GM13976 (cell line): ENCODE results near the gene KRTAP12-2.

Experiments
- DNase-seq: peaks from one replicate; pipeline ENCODE4 v3.0.0; 2012; ENCODE audit warnings: low spot score
- in situ Hi-C: fragments of 300-500 bp; cut with MboI; formaldehyde crosslinking; loops from one replicate; pipeline ENCODE4 v1.12.0; 2022; ENCODE audit warnings: low sequenced_read_pairs, mixed read lengths, inconsistent platforms; ENCODE audit not compliant: unreplicated experiment
- TF ChIP-seq, protein P1 (sequence below): IDR thresholded peaks from 2 replicates; pipeline ENCODE4 v1.5.1; 2012; ENCODE audit warnings: borderline replicate concordance, mild to moderate bottlenecking; ENCODE audit not compliant: insufficient read depth; ENCODE audit errors: extremely low read depth, missing control alignments, control extremely low read depth

Gene KRTAP12-2

GRCh38 chr21:44657635-44658540 is 8.8 kb downstream of the KRTAP12-2 start, which contains the start of gene KRTAP12-3:
Gene KRTAP12-3 (plus strand): TSS chr21:44657932. CDS start chr21:44657980, 48 bp downstream.
- TF ChIP-seq, protein P1, sequence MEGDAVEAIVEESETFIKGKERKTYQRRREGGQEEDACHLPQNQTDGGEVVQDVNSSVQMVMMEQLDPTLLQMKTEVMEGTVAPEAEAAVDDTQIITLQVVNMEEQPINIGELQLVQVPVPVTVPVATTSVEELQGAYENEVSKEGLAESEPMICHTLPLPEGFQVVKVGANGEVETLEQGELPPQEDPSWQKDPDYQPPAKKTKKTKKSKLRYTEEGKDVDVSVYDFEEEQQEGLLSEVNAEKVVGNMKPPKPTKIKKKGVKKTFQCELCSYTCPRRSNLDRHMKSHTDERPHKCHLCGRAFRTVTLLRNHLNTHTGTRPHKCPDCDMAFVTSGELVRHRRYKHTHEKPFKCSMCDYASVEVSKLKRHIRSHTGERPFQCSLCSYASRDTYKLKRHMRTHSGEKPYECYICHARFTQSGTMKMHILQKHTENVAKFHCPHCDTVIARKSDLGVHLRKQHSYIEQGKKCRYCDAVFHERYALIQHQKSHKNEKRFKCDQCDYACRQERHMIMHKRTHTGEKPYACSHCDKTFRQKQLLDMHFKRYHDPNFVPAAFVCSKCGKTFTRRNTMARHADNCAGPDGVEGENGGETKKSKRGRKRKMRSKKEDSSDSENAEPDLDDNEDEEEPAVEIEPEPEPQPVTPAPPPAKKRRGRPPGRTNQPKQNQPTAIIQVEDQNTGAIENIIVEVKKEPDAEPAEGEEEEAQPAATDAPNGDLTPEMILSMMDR, result no peak
- in situ Hi-C loops, result no loop called here
- no peak for DNase-seq

- DNase-seq, result no peak
- in situ Hi-C loops, result no loop called here
- TF ChIP-seq, protein P1, result no peak
Observed at GRCh38 chr21:44656868-44657267, 9.9 kb downstream of the KRTAP12-2 start.

DNA sequence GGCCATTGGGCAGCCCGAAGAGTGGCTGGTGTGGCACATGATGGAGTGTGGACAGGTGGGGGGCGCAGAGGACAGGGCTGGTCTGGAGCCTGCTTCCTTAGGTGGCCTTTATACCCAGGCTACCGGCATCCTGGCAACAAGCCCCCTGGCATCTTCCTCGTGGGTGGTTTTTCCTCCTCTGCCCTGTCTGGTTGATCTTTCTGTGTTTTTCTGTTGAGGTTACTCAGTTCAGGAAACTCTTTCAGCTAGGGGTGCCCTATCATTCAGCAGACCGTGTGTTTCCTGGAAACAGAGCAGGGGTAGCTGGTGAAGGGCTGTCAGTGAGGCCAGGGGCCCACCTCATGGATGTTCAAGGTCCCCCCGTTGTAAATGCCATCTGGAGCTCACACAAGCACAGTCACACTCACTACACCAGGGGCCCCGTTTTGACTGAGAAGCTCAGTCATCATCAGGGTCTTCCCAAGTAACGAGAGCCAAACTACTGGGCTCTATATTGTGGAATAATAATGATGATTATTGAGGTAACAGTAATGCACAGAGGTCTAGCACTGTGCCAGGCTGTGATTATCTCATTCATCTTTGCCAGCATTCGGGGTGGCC is 12.1 kb downstream of the KRTAP12-2 start, which contains the start of gene KRTAP12-4:
Gene KRTAP12-4, minus strand, starts transcription at position 84 of the 600 bp plus-strand sequence. Its CDS starts 45 bp downstream, at position 39.
- TF ChIP-seq, protein P1, result no peak
- in situ Hi-C loops, result no loop called here

GRCh38 chr21:44653656-44654575 is 12.8 kb downstream of the KRTAP12-2 start:
- in situ Hi-C loops, result no loop called here

More for the DNA sequence above, 12.1 kb downstream of the KRTAP12-2 start, which contains the start of gene KRTAP12-4:
- no peak for DNase-seq

GRCh38 chr21:44653123-44653522 is 13.6 kb downstream of the KRTAP12-2 start:
- in situ Hi-C loops, result no loop called here
- no peak for DNase-seq
- TF ChIP-seq, protein P1, result no peak

More at GRCh38 chr21:44653656-44654575, 12.8 kb downstream of the KRTAP12-2 start:
- DNase-seq, result no peak
- TF ChIP-seq, protein P1, result no peak
